WTC11 (cell line): Measurements from ENCODE around the gene DBT. TPM values are rescaled to one million over a fixed set of nuclear protein-coding genes. Genes with fewer than 3 reads are reported as not detected.
A peak's percentile ranks its signal among the peaks of the same experiment; 100 is the strongest.
"Not testable (repeated sequence)": the region's sequence is repeated elsewhere in the genome, so short reads cannot be mapped to it uniquely, and the experiment has no call there.

Experiments used
- ATAC-seq: fragments of 200-7000 bp; cut with Tn5 transposase; 2 replicates; pipeline ENCODE4 v1.10.0; 2021; ENCODE audit warnings: mild to moderate bottlenecking, moderate library complexity
- CTCF ChIA-PET: fragments of 300-600 bp; sonication (Branson Sonifier 250); formaldehyde crosslinking; loops from one replicate; lab custom pipeline; 2021; ENCODE audit warnings: antibody characterized with exemption; lab: Charles Lee
- POLR2A ChIA-PET: fragments of 350-600 bp; sonication (Branson Sonifier 250); formaldehyde crosslinking; loops from one replicate; lab custom pipeline; 2021; ENCODE audit warnings: antibody characterized with exemption; lab: Charles Lee
- DNase-seq: peaks from one replicate; pipeline ENCODE4 v3.0.0; 2021; ENCODE audit warnings: low spot score
- H3K27ac Mint-ChIP-seq: 2 replicates; pipeline ENCODE4 v1.8.0; 2021; ENCODE audit warnings: mixed read lengths
- H3K27me3 Mint-ChIP-seq: 2 replicates; pipeline ENCODE4 v1.8.0; 2021; ENCODE audit warnings: low read depth, mild to moderate bottlenecking, moderate library complexity, mixed read lengths
- H3K36me3 Mint-ChIP-seq: 2 replicates; pipeline ENCODE4 v1.8.0; 2021; ENCODE audit warnings: mixed read lengths
- H3K4me1 Mint-ChIP-seq: 2 replicates; pipeline ENCODE4 v1.8.0; 2022; ENCODE audit warnings: mixed read lengths
- H3K4me3 Mint-ChIP-seq: 2 replicates; pipeline ENCODE4 v1.8.0; 2021; ENCODE audit warnings: mild to moderate bottlenecking, moderate library complexity, mixed read lengths
- H3K9me3 Mint-ChIP-seq: 2 replicates; pipeline ENCODE4 v1.8.0; 2021; ENCODE audit warnings: mixed read lengths
- ESRRA ChIP-seq: sonication (generic); formaldehyde crosslinking; IDR thresholded peaks from 2 replicates; pipeline ENCODE4 v1.8.1; 2022; ENCODE audit warnings: mild to moderate bottlenecking, missing genetic modification reagents, borderline replicate concordance
- ETV6 ChIP-seq: sonication (generic); formaldehyde crosslinking; IDR thresholded peaks from 2 replicates; pipeline ENCODE4 v1.8.1; 2022; ENCODE audit warnings: mild to moderate bottlenecking, missing genetic modification reagents
- FOXK1 ChIP-seq: sonication (generic); formaldehyde crosslinking; IDR thresholded peaks from 2 replicates; pipeline ENCODE4 v1.8.0; 2022; ENCODE audit warnings: mild to moderate bottlenecking, moderate library complexity, missing genetic modification reagents
- GABPB1 ChIP-seq: sonication (generic); formaldehyde crosslinking; IDR thresholded peaks from 2 replicates; pipeline ENCODE4 v1.8.1; 2023; ENCODE audit warnings: mild to moderate bottlenecking, missing genetic modification reagents
- IRF2 ChIP-seq: sonication (generic); formaldehyde crosslinking; IDR thresholded peaks from 2 replicates; pipeline ENCODE4 v1.8.0; 2022; ENCODE audit warnings: low read depth, missing genetic modification reagents, borderline replicate concordance
- RELA ChIP-seq: sonication (generic); formaldehyde crosslinking; IDR thresholded peaks from 2 replicates; pipeline ENCODE4 v1.8.1; 2022; ENCODE audit warnings: missing genetic modification reagents, mild to moderate bottlenecking, borderline replicate concordance
- ZNF121 ChIP-seq: sonication (generic); formaldehyde crosslinking; IDR thresholded peaks from 2 replicates; pipeline ENCODE4 v1.8.0; 2023; ENCODE audit warnings: missing genetic modification reagents
- ZNF219 ChIP-seq: sonication (generic); formaldehyde crosslinking; IDR thresholded peaks from 2 replicates; pipeline ENCODE4 v1.8.0; 2023; ENCODE audit warnings: missing genetic modification reagents, mild to moderate bottlenecking, borderline replicate concordance
- ZNF232 ChIP-seq: sonication (generic); formaldehyde crosslinking; IDR thresholded peaks from 2 replicates; pipeline ENCODE4 v1.8.0; 2022; ENCODE audit warnings: mild to moderate bottlenecking, missing genetic modification reagents
- total RNA-seq: library from RNA; stranded (reverse); gene quantifications from 3 replicates; pipeline ENCODE4 v1.2.3, GENCODE V29; 2021
- TF ChIP-seq, protein P1 (sequence below): sonication (generic); formaldehyde crosslinking; IDR thresholded peaks from 2 replicates; pipeline ENCODE4 v1.8.1; 2022; ENCODE audit warnings: mild to moderate bottlenecking, missing genetic modification reagents, moderate library complexity, borderline replicate concordance
- TF ChIP-seq, protein P2 (sequence below): fragments of 250-450 bp; sonication (Bioruptor Pico); IDR thresholded peaks from 2 replicates; pipeline ENCODE4 v2.1.2; 2022; ENCODE audit warnings: mild to moderate bottlenecking, moderate library complexity
- TF ChIP-seq, protein P3 (sequence below): sonication (generic); formaldehyde crosslinking; IDR thresholded peaks from 2 replicates; pipeline ENCODE4 v1.8.0; 2022; ENCODE audit warnings: mild to moderate bottlenecking, missing genetic modification reagents
- TF ChIP-seq, protein P4 (sequence below): sonication (generic); formaldehyde crosslinking; IDR thresholded peaks from 2 replicates; pipeline ENCODE4 v1.8.1; 2022; ENCODE audit warnings: mild to moderate bottlenecking, moderate library complexity, missing genetic modification reagents
- TF ChIP-seq, protein P5 (sequence below): sonication (generic); formaldehyde crosslinking; IDR thresholded peaks from 2 replicates; pipeline ENCODE4 v1.8.0; 2022; ENCODE audit warnings: mild to moderate bottlenecking, missing genetic modification reagents
- TF ChIP-seq, protein P6 (sequence below): sonication (generic); formaldehyde crosslinking; IDR thresholded peaks from 2 replicates; pipeline ENCODE4 v1.8.0; 2022; ENCODE audit warnings: mild to moderate bottlenecking, missing genetic modification reagents
- TF ChIP-seq, protein P7 (sequence below): fragments of 250-450 bp; sonication (Bioruptor Pico); IDR thresholded peaks from 2 replicates; pipeline ENCODE4 v1.8.0; 2021; ENCODE audit warnings: mild to moderate bottlenecking
- TF ChIP-seq, protein P8 (sequence below): sonication (generic); formaldehyde crosslinking; IDR thresholded peaks from 2 replicates; pipeline ENCODE4 v1.8.1; 2023; ENCODE audit warnings: mild to moderate bottlenecking, missing genetic modification reagents, borderline replicate concordance
- TF ChIP-seq, protein P9 (sequence below): sonication (generic); formaldehyde crosslinking; IDR thresholded peaks from 2 replicates; pipeline ENCODE4 v1.8.0; 2023; ENCODE audit warnings: missing genetic modification reagents

Gene DBT
- total RNA-seq, 1 experiment from 2014 or later, result 20.1 TPM

DNA sequence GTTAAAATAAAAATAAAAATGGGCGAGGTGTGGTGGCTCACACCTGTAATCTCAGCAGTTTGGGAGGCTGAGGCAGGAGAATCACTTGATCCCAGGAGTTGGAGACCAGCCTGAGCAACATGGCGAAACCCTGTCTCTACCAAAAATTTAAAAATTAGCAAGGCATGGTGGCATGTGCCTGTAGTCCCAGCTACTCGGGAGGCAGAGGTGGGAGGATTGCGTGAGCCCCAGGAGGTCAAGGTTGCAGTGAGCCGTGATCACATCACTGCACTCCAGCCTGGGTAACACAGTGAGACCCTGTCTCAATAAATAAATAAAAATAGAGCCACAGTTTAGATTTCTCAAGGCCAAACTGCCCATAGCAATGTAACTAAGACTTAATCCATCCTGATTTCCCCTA, 6.6 kb upstream of the DBT start:
- CTCF ChIA-PET, H3K4me3 Mint-ChIP-seq: not testable (repeated sequence)

DNA sequence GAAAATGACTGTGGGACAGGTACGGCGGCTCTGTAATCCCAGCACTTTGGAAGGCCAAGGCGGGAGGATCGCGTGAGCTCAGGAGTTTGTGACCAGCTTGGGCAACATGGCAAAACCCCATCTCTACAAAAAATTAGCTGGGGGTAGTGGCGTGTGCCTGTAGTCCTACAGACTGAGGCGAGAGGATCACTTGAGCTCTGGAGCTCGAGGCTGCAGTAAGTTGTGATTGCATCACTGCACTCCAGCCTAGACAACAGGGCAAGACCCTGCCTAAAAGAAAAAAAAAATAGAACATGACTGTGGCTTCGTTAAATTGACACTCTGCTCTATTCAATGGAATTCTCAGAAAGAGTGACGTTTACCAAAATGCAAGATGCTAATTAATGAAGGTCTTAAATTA, 3.9 kb upstream of the DBT start:
- Mint-ChIP-seq H3K9me3 (peaks cover 2% of the 10 kb centered on the region; the same call in 1 of the 2 replicates), H3K36me3 (no peaks in the 10 kb centered on the region), H3K4me1 (peaks cover 12% of the 10 kb centered on the region), H3K27ac (peak overlapping the region; percentile 11), H3K27me3 (0 out of 2 replicates have a peak, but pooled peaks cover 4% of the 10 kb centered on the region), H3K4me3 (no peak overlapping the region)
- TF ChIP-seq FOXK1 (no peak), ZNF219 (CRISPR knock-in tag) (no peak), ESRRA (CRISPR knock-in tag) (no peak), GABPB1 (CRISPR knock-in tag) (peak; percentile 59), IRF2 (no peak), ETV6 (no peak)
- TF ChIP-seq, protein P1, sequence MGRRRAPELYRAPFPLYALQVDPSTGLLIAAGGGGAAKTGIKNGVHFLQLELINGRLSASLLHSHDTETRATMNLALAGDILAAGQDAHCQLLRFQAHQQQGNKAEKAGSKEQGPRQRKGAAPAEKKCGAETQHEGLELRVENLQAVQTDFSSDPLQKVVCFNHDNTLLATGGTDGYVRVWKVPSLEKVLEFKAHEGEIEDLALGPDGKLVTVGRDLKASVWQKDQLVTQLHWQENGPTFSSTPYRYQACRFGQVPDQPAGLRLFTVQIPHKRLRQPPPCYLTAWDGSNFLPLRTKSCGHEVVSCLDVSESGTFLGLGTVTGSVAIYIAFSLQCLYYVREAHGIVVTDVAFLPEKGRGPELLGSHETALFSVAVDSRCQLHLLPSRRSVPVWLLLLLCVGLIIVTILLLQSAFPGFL (CRISPR knock-in tag), result no peak
- TF ChIP-seq, protein P2, sequence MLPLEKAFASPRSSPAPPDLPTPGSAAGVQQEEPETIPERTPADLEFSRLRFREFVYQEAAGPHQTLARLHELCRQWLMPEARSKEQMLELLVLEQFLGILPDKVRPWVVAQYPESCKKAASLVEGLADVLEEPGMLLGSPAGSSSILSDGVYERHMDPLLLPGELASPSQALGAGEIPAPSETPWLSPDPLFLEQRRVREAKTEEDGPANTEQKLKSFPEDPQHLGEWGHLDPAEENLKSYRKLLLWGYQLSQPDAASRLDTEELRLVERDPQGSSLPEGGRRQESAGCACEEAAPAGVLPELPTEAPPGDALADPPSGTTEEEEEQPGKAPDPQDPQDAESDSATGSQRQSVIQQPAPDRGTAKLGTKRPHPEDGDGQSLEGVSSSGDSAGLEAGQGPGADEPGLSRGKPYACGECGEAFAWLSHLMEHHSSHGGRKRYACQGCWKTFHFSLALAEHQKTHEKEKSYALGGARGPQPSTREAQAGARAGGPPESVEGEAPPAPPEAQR, result no peak
- no peak for ATAC-seq
- CTCF ChIA-PET, result no interaction called here
- no peak for DNase-seq
- POLR2A ChIA-PET, result interaction anchor here (1.0 kb wide), 1 partner anchor 12 kb away, joined by 3 read pairs; the partner anchor contains the start of gene RTCA

More for the DNA sequence above, 6.6 kb upstream of the DBT start:
- H3K27ac Mint-ChIP-seq, ATAC-seq, H3K36me3 Mint-ChIP-seq, POLR2A ChIA-PET, DNase-seq: not testable (repeated sequence)
- H3K9me3 Mint-ChIP-seq, result peaks cover 15% of the 10 kb centered on the region
- peaks cover 12% of the 10 kb centered on the region for H3K4me1 Mint-ChIP-seq
- peaks cover 15% of the 10 kb centered on the region; the same call in 1 of the 2 replicates for H3K27me3 Mint-ChIP-seq

DNA sequence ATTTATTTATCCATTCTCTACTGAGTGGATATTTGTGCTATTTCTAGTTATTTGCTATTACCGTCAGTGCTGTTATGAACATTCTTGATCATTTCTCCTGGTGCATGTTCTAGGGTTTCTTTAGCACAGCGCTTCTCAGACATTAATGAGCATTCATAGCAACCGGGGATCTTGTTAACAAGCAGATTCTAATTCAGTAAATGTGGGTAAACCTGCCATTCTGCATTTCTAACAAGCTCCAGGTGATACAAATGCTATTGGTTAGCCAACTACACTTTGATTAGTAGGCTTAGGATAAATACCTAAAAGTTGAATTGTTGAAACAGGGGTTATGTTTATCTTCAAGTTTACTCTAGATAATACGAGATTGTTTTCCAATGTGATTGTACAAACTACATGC, 3.3 kb upstream of the DBT start:
- ChIA-PET CTCF (no interaction called here), POLR2A (interaction anchor here (1.0 kb wide), 1 partner anchor 13 kb away, joined by 3 read pairs; the partner anchor contains the start of gene RTCA)
- no peak overlapping the region for H3K4me3 Mint-ChIP-seq
- H3K27me3 Mint-ChIP-seq, result no peaks in the 10 kb centered on the region
- H3K4me1 Mint-ChIP-seq, result peaks cover 12% of the 10 kb centered on the region
- DNase-seq (no peak), ATAC-seq (no peak)
- H3K9me3 Mint-ChIP-seq, result no peaks in the 10 kb centered on the region
- no peak overlapping the region for H3K27ac Mint-ChIP-seq
- no peaks in the 10 kb centered on the region for H3K36me3 Mint-ChIP-seq
- TF ChIP-seq, protein P3, sequence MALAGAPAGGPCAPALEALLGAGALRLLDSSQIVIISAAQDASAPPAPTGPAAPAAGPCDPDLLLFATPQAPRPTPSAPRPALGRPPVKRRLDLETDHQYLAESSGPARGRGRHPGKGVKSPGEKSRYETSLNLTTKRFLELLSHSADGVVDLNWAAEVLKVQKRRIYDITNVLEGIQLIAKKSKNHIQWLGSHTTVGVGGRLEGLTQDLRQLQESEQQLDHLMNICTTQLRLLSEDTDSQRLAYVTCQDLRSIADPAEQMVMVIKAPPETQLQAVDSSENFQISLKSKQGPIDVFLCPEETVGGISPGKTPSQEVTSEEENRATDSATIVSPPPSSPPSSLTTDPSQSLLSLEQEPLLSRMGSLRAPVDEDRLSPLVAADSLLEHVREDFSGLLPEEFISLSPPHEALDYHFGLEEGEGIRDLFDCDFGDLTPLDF (CRISPR knock-in tag), result no peak
- TF ChIP-seq RELA (CRISPR knock-in tag), result no peak
- TF ChIP-seq, protein P4, sequence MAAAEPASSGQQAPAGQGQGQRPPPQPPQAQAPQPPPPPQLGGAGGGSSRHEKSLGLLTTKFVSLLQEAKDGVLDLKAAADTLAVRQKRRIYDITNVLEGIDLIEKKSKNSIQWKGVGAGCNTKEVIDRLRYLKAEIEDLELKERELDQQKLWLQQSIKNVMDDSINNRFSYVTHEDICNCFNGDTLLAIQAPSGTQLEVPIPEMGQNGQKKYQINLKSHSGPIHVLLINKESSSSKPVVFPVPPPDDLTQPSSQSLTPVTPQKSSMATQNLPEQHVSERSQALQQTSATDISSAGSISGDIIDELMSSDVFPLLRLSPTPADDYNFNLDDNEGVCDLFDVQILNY, result no peak
- TF ChIP-seq, protein P5, sequence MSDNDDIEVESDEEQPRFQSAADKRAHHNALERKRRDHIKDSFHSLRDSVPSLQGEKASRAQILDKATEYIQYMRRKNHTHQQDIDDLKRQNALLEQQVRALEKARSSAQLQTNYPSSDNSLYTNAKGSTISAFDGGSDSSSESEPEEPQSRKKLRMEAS (CRISPR knock-in tag), result no peak
- TF ChIP-seq, protein P6, sequence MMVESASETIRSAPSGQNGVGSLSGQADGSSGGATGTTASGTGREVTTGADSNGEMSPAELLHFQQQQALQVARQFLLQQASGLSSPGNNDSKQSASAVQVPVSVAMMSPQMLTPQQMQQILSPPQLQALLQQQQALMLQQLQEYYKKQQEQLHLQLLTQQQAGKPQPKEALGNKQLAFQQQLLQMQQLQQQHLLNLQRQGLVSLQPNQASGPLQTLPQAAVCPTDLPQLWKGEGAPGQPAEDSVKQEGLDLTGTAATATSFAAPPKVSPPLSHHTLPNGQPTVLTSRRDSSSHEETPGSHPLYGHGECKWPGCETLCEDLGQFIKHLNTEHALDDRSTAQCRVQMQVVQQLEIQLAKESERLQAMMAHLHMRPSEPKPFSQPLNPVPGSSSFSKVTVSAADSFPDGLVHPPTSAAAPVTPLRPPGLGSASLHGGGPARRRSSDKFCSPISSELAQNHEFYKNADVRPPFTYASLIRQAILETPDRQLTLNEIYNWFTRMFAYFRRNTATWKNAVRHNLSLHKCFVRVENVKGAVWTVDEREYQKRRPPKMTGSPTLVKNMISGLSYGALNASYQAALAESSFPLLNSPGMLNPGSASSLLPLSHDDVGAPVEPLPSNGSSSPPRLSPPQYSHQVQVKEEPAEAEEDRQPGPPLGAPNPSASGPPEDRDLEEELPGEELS, result no peak
- TF ChIP-seq ZNF232, result no peak
- no peak for TF ChIP-seq ESRRA (CRISPR knock-in tag)
- TF ChIP-seq, protein P7, sequence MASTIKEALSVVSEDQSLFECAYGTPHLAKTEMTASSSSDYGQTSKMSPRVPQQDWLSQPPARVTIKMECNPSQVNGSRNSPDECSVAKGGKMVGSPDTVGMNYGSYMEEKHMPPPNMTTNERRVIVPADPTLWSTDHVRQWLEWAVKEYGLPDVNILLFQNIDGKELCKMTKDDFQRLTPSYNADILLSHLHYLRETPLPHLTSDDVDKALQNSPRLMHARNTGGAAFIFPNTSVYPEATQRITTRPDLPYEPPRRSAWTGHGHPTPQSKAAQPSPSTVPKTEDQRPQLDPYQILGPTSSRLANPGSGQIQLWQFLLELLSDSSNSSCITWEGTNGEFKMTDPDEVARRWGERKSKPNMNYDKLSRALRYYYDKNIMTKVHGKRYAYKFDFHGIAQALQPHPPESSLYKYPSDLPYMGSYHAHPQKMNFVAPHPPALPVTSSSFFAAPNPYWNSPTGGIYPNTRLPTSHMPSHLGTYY (CRISPR knock-in tag), result no peak
- TF ChIP-seq ZNF121 (CRISPR knock-in tag), result no peak
- TF ChIP-seq, protein P8, sequence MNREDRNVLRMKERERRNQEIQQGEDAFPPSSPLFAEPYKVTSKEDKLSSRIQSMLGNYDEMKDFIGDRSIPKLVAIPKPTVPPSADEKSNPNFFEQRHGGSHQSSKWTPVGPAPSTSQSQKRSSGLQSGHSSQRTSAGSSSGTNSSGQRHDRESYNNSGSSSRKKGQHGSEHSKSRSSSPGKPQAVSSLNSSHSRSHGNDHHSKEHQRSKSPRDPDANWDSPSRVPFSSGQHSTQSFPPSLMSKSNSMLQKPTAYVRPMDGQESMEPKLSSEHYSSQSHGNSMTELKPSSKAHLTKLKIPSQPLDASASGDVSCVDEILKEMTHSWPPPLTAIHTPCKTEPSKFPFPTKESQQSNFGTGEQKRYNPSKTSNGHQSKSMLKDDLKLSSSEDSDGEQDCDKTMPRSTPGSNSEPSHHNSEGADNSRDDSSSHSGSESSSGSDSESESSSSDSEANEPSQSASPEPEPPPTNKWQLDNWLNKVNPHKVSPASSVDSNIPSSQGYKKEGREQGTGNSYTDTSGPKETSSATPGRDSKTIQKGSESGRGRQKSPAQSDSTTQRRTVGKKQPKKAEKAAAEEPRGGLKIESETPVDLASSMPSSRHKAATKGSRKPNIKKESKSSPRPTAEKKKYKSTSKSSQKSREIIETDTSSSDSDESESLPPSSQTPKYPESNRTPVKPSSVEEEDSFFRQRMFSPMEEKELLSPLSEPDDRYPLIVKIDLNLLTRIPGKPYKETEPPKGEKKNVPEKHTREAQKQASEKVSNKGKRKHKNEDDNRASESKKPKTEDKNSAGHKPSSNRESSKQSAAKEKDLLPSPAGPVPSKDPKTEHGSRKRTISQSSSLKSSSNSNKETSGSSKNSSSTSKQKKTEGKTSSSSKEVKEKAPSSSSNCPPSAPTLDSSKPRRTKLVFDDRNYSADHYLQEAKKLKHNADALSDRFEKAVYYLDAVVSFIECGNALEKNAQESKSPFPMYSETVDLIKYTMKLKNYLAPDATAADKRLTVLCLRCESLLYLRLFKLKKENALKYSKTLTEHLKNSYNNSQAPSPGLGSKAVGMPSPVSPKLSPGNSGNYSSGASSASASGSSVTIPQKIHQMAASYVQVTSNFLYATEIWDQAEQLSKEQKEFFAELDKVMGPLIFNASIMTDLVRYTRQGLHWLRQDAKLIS (CRISPR knock-in tag), result no peak
- TF ChIP-seq, protein P9, sequence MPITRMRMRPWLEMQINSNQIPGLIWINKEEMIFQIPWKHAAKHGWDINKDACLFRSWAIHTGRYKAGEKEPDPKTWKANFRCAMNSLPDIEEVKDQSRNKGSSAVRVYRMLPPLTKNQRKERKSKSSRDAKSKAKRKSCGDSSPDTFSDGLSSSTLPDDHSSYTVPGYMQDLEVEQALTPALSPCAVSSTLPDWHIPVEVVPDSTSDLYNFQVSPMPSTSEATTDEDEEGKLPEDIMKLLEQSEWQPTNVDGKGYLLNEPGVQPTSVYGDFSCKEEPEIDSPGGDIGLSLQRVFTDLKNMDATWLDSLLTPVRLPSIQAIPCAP, result no peak
